MCF 10A (cell line): ENCODE data around the gene SNRNP70. TPM values are rescaled to one million over a fixed set of nuclear protein-coding genes. Genes with fewer than 3 reads are reported as not detected.

Experiments
- BruUV-seq: library from RNA; stranded (reverse); fragments of 400-500 nt; replicated peaks from 2 replicates; lab custom pipeline; 2021; lab: Mats Ljungman, UMichigan
- CTCF ChIA-PET: fragments of 300-600 bp; sonication (Branson Sonifier 250); formaldehyde crosslinking; extraction: SDS; loops from one replicate; lab custom pipeline; 2021; ENCODE audit warnings: antibody characterized with exemption, inconsistent platforms; lab: Yijun Ruan, JAX
- POLR2A ChIA-PET: fragments of 300-600, 350-650 bp; sonication (Branson Sonifier 250); formaldehyde crosslinking; extraction: SDS; loops from one replicate; lab custom pipeline; 2020; ENCODE audit warnings: antibody characterized with exemption, inconsistent platforms; lab: Yijun Ruan, JAX
- DNase-seq: peaks from one replicate; pipeline ENCODE4 v3.0.0-alpha.2; 2018; ENCODE audit not compliant: unreplicated experiment
- H3K27ac Mint-ChIP-seq: one replicate; pipeline ENCODE4 v1.8.0; 2022; ENCODE audit warnings: mild to moderate bottlenecking, low read depth, mixed read lengths; ENCODE audit not compliant: unreplicated experiment
- H3K27me3 Mint-ChIP-seq: one replicate; pipeline ENCODE4 v1.8.0; 2022; ENCODE audit warnings: mixed read lengths; ENCODE audit not compliant: insufficient read depth, unreplicated experiment
- H3K36me3 Mint-ChIP-seq: one replicate; pipeline ENCODE4 v1.8.0; 2022; ENCODE audit warnings: mild to moderate bottlenecking, moderate library complexity, mixed read lengths; ENCODE audit not compliant: insufficient read depth, unreplicated experiment
- H3K4me1 Mint-ChIP-seq: one replicate; pipeline ENCODE4 v1.8.0; 2022; ENCODE audit warnings: mixed read lengths; ENCODE audit not compliant: insufficient read depth, unreplicated experiment
- H3K4me3 Mint-ChIP-seq: one replicate; pipeline ENCODE4 v1.8.0; 2022; ENCODE audit warnings: mild to moderate bottlenecking, moderate library complexity, mixed read lengths; ENCODE audit not compliant: unreplicated experiment
- H3K9me3 Mint-ChIP-seq: one replicate; pipeline ENCODE4 v1.8.0; 2022; ENCODE audit warnings: mixed read lengths; ENCODE audit not compliant: unreplicated experiment
- intact Hi-C: fragments of 100-400 bp; cut with micrococcal nuclease; formaldehyde crosslinking; loops from 2 replicates; pipeline ENCODE4 v1.14.1; 2022
- total RNA-seq: library from RNA; stranded (reverse); gene quantifications from 2 replicates; pipeline ENCODE4 v1.2.3, GENCODE V29; 2022
- TF ChIP-seq, protein P1 (sequence below): fragments of 200-600 bp; IDR thresholded peaks from one replicate; pipeline ENCODE4 v1.8.0; 2022; ENCODE audit warnings: antibody characterized with exemption, mild to moderate bottlenecking; ENCODE audit not compliant: unreplicated experiment

The SNRNP70 gene
- total RNA-seq, 1 experiment from 2014 or later = 199 TPM

DNA sequence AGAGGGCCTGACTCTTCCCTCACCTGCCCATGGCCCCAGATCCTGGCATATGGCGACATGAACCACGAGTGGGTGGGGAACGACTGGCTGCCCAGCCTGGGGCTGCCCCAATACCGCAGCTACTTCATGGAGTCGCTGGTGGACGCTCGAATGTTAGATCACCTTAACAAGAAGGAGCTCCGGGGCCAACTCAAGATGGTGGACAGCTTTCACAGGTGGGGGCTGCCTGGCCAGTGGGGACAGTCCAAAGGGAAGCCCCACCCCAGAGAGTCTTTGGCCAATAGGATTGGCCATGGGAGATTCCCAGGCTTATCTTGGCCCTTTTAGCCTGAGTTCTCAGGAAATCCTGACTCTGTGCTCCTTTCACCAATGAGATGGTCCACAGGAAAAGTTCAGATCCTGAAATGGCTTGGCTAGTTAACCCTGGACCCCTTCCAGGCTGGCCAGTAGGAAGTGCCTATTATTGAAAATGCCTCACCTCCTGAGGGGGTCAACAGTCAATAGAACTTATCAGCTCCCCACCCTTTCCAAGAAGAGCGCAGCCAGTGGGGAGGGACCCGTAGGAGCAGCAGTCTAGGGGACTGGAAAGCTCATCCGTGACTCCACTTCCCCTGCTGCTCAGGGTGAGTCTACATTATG lies 62.9 kb downstream of the SNRNP70 start:
- H3K9me3 Mint-ChIP-seq = no peaks in the 10 kb centered on the region
- H3K27ac Mint-ChIP-seq = no peak overlapping the region
- POLR2A ChIA-PET = interaction anchor here (1.2 to 4.3 kb wide), 4 partner anchors 20 to 50 kb away, joined by 5 to 19 read pairs (median 7); partner anchors contain the start of genes LIN7B and PPFIA3
- H3K36me3 Mint-ChIP-seq = no peaks in the 10 kb centered on the region
- BruUV-seq = no TSS peak
- no peak for DNase-seq
- H3K4me3 Mint-ChIP-seq = peak overlapping the region; percentile 82
- H3K27me3 Mint-ChIP-seq = no peaks in the 10 kb centered on the region
- TF ChIP-seq, protein P1, sequence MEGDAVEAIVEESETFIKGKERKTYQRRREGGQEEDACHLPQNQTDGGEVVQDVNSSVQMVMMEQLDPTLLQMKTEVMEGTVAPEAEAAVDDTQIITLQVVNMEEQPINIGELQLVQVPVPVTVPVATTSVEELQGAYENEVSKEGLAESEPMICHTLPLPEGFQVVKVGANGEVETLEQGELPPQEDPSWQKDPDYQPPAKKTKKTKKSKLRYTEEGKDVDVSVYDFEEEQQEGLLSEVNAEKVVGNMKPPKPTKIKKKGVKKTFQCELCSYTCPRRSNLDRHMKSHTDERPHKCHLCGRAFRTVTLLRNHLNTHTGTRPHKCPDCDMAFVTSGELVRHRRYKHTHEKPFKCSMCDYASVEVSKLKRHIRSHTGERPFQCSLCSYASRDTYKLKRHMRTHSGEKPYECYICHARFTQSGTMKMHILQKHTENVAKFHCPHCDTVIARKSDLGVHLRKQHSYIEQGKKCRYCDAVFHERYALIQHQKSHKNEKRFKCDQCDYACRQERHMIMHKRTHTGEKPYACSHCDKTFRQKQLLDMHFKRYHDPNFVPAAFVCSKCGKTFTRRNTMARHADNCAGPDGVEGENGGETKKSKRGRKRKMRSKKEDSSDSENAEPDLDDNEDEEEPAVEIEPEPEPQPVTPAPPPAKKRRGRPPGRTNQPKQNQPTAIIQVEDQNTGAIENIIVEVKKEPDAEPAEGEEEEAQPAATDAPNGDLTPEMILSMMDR = no peak
- H3K4me1 Mint-ChIP-seq = peaks cover 18% of the 10 kb centered on the region
- intact Hi-C loops = loop anchor here (5.0 kb wide), 1 partner anchor 36 kb away; the partner anchor contains the start of gene LIN7B
- CTCF ChIA-PET = interaction anchor here (0.8 to 3.6 kb wide), 6 partner anchors 21 to 77 kb away, joined by 3 to 29 read pairs (median 4); no protein-coding TSS in a partner anchor

DNA sequence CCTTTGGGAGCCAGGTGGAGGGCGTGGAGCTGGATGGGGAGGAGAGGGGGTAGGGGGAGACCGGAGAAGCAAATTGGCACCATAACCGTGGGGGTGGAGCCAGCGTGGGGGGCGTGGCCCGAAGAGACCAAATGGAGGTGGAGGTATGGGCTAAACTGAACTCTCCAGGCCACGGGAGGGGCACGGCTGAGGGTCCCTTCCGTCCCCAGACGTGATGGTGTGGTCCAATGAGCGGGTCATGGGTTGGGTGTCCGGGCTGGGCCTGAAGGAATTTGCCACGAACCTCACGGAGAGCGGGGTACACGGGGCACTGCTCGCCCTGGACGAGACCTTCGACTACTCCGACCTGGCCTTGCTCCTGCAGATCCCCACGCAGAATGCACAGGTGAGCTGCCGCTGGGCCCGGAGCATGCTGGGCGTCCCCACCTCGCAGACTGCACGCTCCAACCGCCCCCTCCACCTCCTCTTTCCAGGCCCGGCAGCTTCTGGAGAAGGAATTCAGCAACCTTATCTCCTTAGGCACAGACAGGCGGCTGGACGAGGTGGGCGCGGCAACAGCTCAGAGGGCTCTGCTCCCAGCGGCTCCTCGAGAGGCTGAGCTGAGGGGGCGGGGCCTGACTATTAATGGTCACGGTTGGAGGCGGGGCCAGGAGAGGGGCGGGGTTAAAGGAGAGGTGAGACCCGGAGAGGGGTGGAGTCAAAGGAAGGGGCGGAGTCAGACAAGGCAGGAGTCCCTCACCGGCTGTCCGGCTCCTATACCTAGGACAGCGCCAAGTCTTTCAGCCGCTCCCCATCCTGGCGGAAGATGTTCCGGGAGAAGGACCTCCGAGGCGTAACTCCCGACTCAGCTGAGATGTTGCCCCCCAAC lies 63.8 kb downstream of the SNRNP70 start:
- peak; percentile 98 for DNase-seq
- H3K4me3 Mint-ChIP-seq = peak overlapping the region; percentile 82
- peaks cover 17% of the 10 kb centered on the region for H3K4me1 Mint-ChIP-seq
- intact Hi-C loops = loop anchor here (1.0 to 5.0 kb wide), 2 partner anchors 37 to 55 kb away; partner anchors contain the start of gene LIN7B
- no TSS peak for BruUV-seq
- no peaks in the 10 kb centered on the region for H3K27me3 Mint-ChIP-seq
- ChIA-PET CTCF (interaction anchor here (0.5 to 1.9 kb wide), 8 partner anchors 14 to 76 kb away, joined by 3 to 11 read pairs (median 4); no protein-coding TSS in a partner anchor), POLR2A (interaction anchor here (0.6 to 4.3 kb wide), 11 partner anchors 9 to 562 kb away, joined by 3 to 19 read pairs (median 5); partner anchors contain the start of genes GYS1, LIN7B, PPFIA3 and RUVBL2)
- H3K36me3 Mint-ChIP-seq = no peaks in the 10 kb centered on the region
- peak overlapping the region; percentile 52 for H3K27ac Mint-ChIP-seq
- peaks cover 8% of the 10 kb centered on the region for H3K9me3 Mint-ChIP-seq
- TF ChIP-seq, protein P1 = no peak

DNA sequence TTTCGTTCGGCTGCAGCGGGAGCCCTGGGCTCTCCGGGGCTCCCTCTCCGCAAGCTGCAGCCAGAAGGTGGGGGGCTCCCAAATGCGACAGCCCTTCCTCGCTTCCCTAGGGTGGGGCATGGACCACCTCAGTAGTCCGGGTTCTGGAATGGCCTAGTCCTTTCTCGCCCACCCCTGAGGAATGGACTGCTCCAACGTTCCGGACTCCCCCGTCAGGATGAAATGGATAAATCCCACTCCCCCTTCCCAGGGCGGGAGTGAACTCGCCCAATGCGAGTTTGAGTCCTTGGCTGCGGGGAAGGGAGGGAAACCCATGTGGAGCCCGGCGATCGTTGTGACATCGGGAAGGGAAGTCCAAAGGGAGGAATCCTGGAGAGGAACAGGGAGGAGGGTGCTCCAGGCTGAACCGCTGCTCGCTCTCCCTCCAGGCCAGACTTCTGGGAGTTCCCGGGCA lies 64.4 kb downstream of the SNRNP70 start:
- Mint-ChIP-seq H3K9me3 (peaks cover 15% of the 10 kb centered on the region), H3K27ac (peak overlapping the region; percentile 52), H3K4me1 (peaks cover 17% of the 10 kb centered on the region), H3K4me3 (peak overlapping the region; percentile 82), H3K27me3 (no peaks in the 10 kb centered on the region), H3K36me3 (no peaks in the 10 kb centered on the region)
- TF ChIP-seq, protein P1 = no peak
- peak; percentile 89 for DNase-seq
- BruUV-seq = no TSS peak
- POLR2A ChIA-PET = interaction anchor here (0.6 to 4.3 kb wide), 12 partner anchors 9 to 527 kb away, joined by 3 to 19 read pairs (median 4); partner anchors contain the start of genes GYS1, LIN7B, PPFIA3 and PRMT1
- intact Hi-C loops = loop anchor here (1.0 to 5.0 kb wide), 2 partner anchors 37 to 55 kb away; partner anchors contain the start of gene LIN7B
- CTCF ChIA-PET = interaction anchor here (0.5 to 1.9 kb wide), 6 partner anchors 13 to 76 kb away, joined by 3 to 11 read pairs (median 4); no protein-coding TSS in a partner anchor
